ENCODE measurements around the gene CORO1C.
A peak's percentile ranks its signal among the peaks of the same experiment; 100 is the strongest.
"Not testable (repeated sequence)": the region's sequence is repeated elsewhere in the genome, so short reads cannot be mapped to it uniquely, and the experiment has no call there.

Gene CORO1C

GRCh38 chr12:108633081-108633533, 98.2 kb downstream of the CORO1C start:
- DNase-seq (ENCODE audit: low read depth): no peak

GRCh38 chr12:108631261-108631660, 100.1 kb downstream of the CORO1C start:
- DNase-seq (ENCODE audit: low read depth): not testable (repeated sequence)

GRCh38 chr12:108630481-108631207, 100.7 kb downstream of the CORO1C start:
- DNase-seq (ENCODE audit: low read depth): no peak

GRCh38 chr12:108629824-108630476, 101.4 kb downstream of the CORO1C start:
- DNase-seq (ENCODE audit: low read depth): peak; percentile 47

GRCh38 chr12:108629151-108629550, 102.2 kb downstream of the CORO1C start:
- DNase-seq (ENCODE audit: low read depth): no peak

GRCh38 chr12:108627134-108627920, 104.0 kb downstream of the CORO1C start:
- DNase-seq (ENCODE audit: low read depth): no peak

GRCh38 chr12:108625228-108625627, 106.1 kb downstream of the CORO1C start:
- DNase-seq (ENCODE audit: low read depth): no peak

- no peak for DNase-seq (ENCODE audit: low read depth)
Observed at GRCh38 chr12:108623577-108623976, 107.7 kb downstream of the CORO1C start.

- no peak for DNase-seq (ENCODE audit: low read depth)
Observed at GRCh38 chr12:108622921-108623514, 108.3 kb downstream of the CORO1C start.

- DNase-seq (ENCODE audit: low read depth): no peak
Observed at GRCh38 chr12:108622421-108622820, 108.9 kb downstream of the CORO1C start.

- no peak for DNase-seq (ENCODE audit: low read depth)
Observed at GRCh38 chr12:108621161-108621560, 110.2 kb downstream of the CORO1C start.

GRCh38 chr12:108620236-108620879, 111.0 kb downstream of the CORO1C start:
- no peak for DNase-seq (ENCODE audit: low read depth)

GRCh38 chr12:108619369-108620160, 111.8 kb downstream of the CORO1C start:
- DNase-seq (ENCODE audit: low read depth): no peak

- not testable (repeated sequence) for DNase-seq (ENCODE audit: low read depth)
Observed at GRCh38 chr12:108618953-108619274, 112.4 kb downstream of the CORO1C start.

- DNase-seq (ENCODE audit: low read depth): peak; percentile 59
Observed at GRCh38 chr12:108618079-108618952, 113.0 kb downstream of the CORO1C start.

GRCh38 chr12:108616941-108617858, 114.1 kb downstream of the CORO1C start:
- DNase-seq (ENCODE audit: low read depth): peak; percentile 70

- DNase-seq (ENCODE audit: low read depth): no peak
Observed at GRCh38 chr12:108616359-108616758, 115.0 kb downstream of the CORO1C start.

- DNase-seq (ENCODE audit: low read depth): no peak
Observed at GRCh38 chr12:108615918-108616317, 115.4 kb downstream of the CORO1C start.

GRCh38 chr12:108614639-108615038, 116.7 kb downstream of the CORO1C start:
- DNase-seq (ENCODE audit: low read depth): no peak

Measured in stimulated activated CD4-positive, alpha-beta T cell treated with anti-CD3 and anti-CD28 coated beads, Interleukin-2, amount 100 ng/mL, for 4 hours (primary cell).